Upper lobe of right lung (tissue), 1 donor: Measurements from ENCODE around the gene RWDD3. TPM values are rescaled to one million over a fixed set of nuclear protein-coding genes. Genes with fewer than 3 reads are reported as not detected.

Experiments
- ATAC-seq: fragments of 200-7000 bp; cut with Tn5 transposase; one replicate; pipeline ENCODE4 v1.9.1; 2020; ENCODE audit warnings: mild to moderate bottlenecking, moderate library complexity
- DNase-seq: peaks from one replicate; pipeline ENCODE4 v3.0.0-alpha.2; 2020
- H3K27ac ChIP-seq: fragments of 200-600 bp; one replicate; pipeline ENCODE4 v1.8.0; 2022
- H3K27me3 ChIP-seq: fragments of 200-600 bp; one replicate; pipeline ENCODE4 v1.8.0; 2022; ENCODE audit warnings: mild to moderate bottlenecking
- H3K36me3 ChIP-seq: fragments of 200-600 bp; one replicate; pipeline ENCODE4 v1.8.0; 2022
- H3K4me1 ChIP-seq: fragments of 200-600 bp; one replicate; pipeline ENCODE4 v1.8.0; 2022
- H3K4me3 ChIP-seq: fragments of 200-600 bp; one replicate; pipeline ENCODE4 v1.8.0; 2022; ENCODE audit warnings: mild to moderate bottlenecking
- H3K9me3 ChIP-seq: fragments of 200-600 bp; one replicate; pipeline ENCODE4 v1.8.0; 2022
- CTCF ChIP-seq: fragments of 200-600 bp; IDR thresholded peaks from one replicate; pipeline ENCODE4 v1.8.0; 2022; ENCODE audit warnings: antibody characterized with exemption
- intact Hi-C: fragments of 100-400 bp; cut with DNase I; formaldehyde crosslinking; loops from one replicate; pipeline ENCODE4 v1.11.0; 2022
- total RNA-seq: library from RNA; stranded (reverse); fragmentation: NEBNext Ultra II Directional; extraction: Animal tissue kit (Norgen Biotek cat#: 25700); gene quantifications from one replicate; pipeline ENCODE4 v1.2.1, GENCODE V29; 2021
- donor health status: DM: no; HTN: yes; CAD: no; lungs with severe emphysema.

Gene RWDD3
- total RNA-seq, 1 donor from 2014 or later = 12.8 TPM

GRCh38 chr1:95254959-95255358, 20.9 kb downstream of the RWDD3 start:
- DNase-seq (no peak), ATAC-seq (no peak)
- Histone ChIP-seq H3K9me3 (no peaks in the 10 kb centered on the region), H3K4me1 (no peaks in the 10 kb centered on the region), H3K36me3 (no peaks in the 10 kb centered on the region), H3K27ac (no peak overlapping the region), H3K27me3 (no peaks in the 10 kb centered on the region), H3K4me3 (no peak overlapping the region)
- no peak for TF ChIP-seq CTCF
- intact Hi-C loops = no loop called here

DNA sequence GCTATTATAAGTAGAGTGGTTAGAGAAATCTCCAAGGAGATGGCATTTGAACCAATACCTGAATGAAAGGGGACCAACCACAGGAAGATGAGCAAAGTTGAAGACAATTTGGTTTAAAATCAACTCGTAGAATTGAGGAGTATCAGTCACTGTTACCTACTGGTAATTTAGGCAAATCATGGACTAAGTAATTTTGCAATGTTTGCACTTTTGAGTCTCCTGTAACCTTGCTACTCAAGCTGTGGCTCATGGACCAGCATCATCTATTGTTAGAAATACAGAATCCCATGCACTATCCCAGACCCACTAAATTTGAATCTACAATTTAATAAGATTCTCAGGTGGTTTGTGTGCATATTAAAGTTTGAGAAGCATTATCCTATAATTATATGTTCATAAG, 21.8 kb downstream of the RWDD3 start:
- no peaks in the 10 kb centered on the region for H3K9me3 ChIP-seq
- no peaks in the 10 kb centered on the region for H3K27me3 ChIP-seq
- H3K4me3 ChIP-seq = no peak overlapping the region
- no peak for ATAC-seq
- intact Hi-C loops = no loop called here
- no peak overlapping the region for H3K27ac ChIP-seq
- no peak for DNase-seq
- no peaks in the 10 kb centered on the region for H3K4me1 ChIP-seq
- no peaks in the 10 kb centered on the region for H3K36me3 ChIP-seq
- no peak for TF ChIP-seq CTCF

DNA sequence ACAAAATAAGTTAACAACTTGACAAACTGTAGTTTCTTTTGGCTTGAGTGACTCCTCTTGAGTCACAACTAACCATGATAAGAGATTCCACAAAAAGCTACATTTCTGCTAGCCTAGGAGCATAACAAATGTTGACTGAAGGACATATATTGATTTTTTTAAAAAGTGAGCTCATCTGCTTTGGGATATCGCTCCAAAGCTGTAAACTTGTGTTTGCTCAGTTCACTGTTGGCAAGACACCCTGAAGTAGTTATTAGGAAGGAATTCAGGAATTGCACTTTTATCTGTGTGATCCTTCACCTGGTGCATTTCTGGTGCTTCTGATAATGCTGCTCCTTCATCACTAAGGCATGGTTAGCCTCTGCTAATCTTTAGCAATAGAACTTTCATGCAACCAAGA, 23.7 kb downstream of the RWDD3 start:
- H3K27ac ChIP-seq = no peak overlapping the region
- no peak for DNase-seq
- TF ChIP-seq CTCF = no peak
- no peak overlapping the region for H3K4me3 ChIP-seq
- H3K4me1 ChIP-seq = no peaks in the 10 kb centered on the region
- H3K36me3 ChIP-seq = no peaks in the 10 kb centered on the region
- H3K27me3 ChIP-seq = no peaks in the 10 kb centered on the region
- no peaks in the 10 kb centered on the region for H3K9me3 ChIP-seq
- intact Hi-C loops = no loop called here
- no peak for ATAC-seq

DNA sequence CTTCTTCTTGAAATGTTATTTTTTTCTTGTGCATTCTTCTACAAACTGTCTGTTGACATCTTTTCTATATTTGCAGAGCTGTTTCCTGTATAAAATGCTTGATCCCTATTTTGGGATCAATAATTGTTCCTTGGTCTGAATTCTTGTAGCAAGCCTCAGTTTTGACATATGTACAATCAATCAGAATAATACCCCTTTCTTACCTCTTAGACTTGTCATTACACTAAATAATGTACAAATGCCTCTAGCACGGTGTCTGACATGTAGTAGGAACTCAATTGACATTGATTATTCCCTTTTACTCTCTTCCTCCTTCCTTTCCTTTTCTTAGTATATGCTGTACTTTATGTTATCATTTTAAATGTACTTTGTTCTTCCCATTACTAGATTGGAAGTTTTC, 25.2 kb downstream of the RWDD3 start:
- ATAC-seq = no peak
- intact Hi-C loops = no loop called here
- TF ChIP-seq CTCF = no peak
- no peaks in the 10 kb centered on the region for H3K9me3 ChIP-seq
- H3K4me1 ChIP-seq = no peaks in the 10 kb centered on the region
- no peak overlapping the region for H3K27ac ChIP-seq
- no peaks in the 10 kb centered on the region for H3K36me3 ChIP-seq
- no peaks in the 10 kb centered on the region for H3K27me3 ChIP-seq
- H3K4me3 ChIP-seq = no peak overlapping the region
- no peak for DNase-seq

DNA sequence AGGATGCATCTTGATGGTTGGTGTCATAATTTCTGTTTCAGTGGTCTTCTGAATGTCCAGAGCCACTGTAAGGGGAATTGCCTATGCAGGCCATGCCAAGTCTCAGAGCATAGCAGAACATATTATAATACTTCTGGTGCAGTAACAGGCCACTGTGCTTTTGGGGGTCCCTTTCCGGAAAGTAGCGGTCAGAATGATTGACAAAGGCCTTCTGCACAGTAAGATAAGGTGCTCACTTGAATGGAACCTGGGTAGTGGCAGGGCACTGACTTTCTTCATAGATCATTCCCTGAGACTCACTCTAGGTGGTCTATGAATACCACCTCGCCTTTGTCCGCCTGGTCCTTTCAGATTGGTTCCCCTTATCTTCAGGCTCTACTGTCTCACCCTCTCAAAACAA, 28.9 kb downstream of the RWDD3 start:
- no peaks in the 10 kb centered on the region for H3K36me3 ChIP-seq
- ATAC-seq = no peak
- DNase-seq = no peak
- intact Hi-C loops = no loop called here
- TF ChIP-seq CTCF = no peak
- no peaks in the 10 kb centered on the region for H3K9me3 ChIP-seq
- H3K4me1 ChIP-seq = no peaks in the 10 kb centered on the region
- H3K4me3 ChIP-seq = no peak overlapping the region
- H3K27ac ChIP-seq = no peak overlapping the region
- no peaks in the 10 kb centered on the region for H3K27me3 ChIP-seq

DNA sequence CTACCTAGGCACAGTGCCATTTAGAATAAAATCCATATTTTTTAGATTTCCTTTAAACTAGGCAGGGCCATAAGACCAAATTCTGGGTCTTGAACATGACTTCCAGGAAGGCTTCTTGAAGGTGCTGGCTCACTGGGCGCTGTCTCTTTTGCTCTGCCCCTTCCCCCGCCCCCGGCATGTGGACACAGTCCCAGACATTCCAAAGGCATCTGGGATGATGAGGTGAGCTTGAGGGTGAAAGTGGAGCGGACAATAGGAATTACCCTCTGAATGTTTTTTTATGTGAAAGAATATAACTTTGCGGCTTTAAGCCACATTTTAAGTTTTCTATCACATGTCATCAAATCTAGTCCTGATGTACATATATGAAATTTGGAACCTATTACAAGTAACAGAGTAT, 29.4 kb downstream of the RWDD3 start:
- Histone ChIP-seq H3K4me1 (no peaks in the 10 kb centered on the region), H3K27me3 (no peaks in the 10 kb centered on the region), H3K27ac (no peak overlapping the region), H3K4me3 (no peak overlapping the region), H3K9me3 (no peaks in the 10 kb centered on the region), H3K36me3 (no peaks in the 10 kb centered on the region)
- intact Hi-C loops = no loop called here
- DNase-seq (no peak), ATAC-seq (no peak)
- TF ChIP-seq CTCF = no peak
